GM12892 (cell line): Measurements from ENCODE around the gene BRPF1.

Source experiments
- POLR2A ChIP-seq: IDR thresholded peaks from 2 replicates; pipeline ENCODE4 v1.6.1; 2011; ENCODE audit warnings: low read depth, low read length, control low read depth
- POLR2AphosphoS5 ChIP-seq: IDR thresholded peaks from 2 replicates; pipeline ENCODE4 v1.6.1; 2011; ENCODE audit warnings: low read depth, low read length, control low read depth
- TAF1 ChIP-seq: IDR thresholded peaks from 2 replicates; pipeline ENCODE4 v1.6.1; 2011; ENCODE audit warnings: low read depth, mild to moderate bottlenecking, control low read depth, low read length, borderline replicate concordance

- TF ChIP-seq POLR2A (no peak), TAF1 (no peak), POLR2AphosphoS5 (no peak)
Observed at GRCh38 chr3:9736831-9737230, 5.3 kb downstream of the BRPF1 start.
